Tibial nerve (tissue), 4 donors: ENCODE data around the gene MINDY4. TPM values are rescaled to one million over a fixed set of nuclear protein-coding genes. Genes with fewer than 3 reads are reported as not detected.
"Not testable (repeated sequence)": the region's sequence is repeated elsewhere in the genome, so short reads cannot be mapped to it uniquely, and the experiment has no call there.

ENCODE experiments used
- DNase-seq, 2 donors: peaks; one replicate each; pipeline ENCODE4 v3.0.0-alpha.2; 2019; ENCODE audit warnings: low spot score in 2 of 2
- H3K27ac ChIP-seq, 4 donors: fragments of 200-600 bp; sonication (generic) in 3 of 4; one replicate each; pipeline ENCODE4 v1.5.1; 2017 to 2019; ENCODE audit warnings: mild to moderate bottlenecking in 1 of 4
- H3K27me3 ChIP-seq, 2 donors: fragments of 200-600 bp; sonication (generic) in 1 of 2; one replicate each; pipeline versions ENCODE4 v1.5.1 to v1.6.0; 2017 to 2019
- H3K36me3 ChIP-seq, 3 donors: fragments of 200-600 bp; sonication (generic); one replicate each; pipeline ENCODE4 v1.5.1; 2018 to 2019
- H3K4me1 ChIP-seq, 4 donors: fragments of 200-600 bp; sonication (generic) in 3 of 4; one replicate each; pipeline ENCODE4 v1.5.1; 2017 to 2019
- H3K4me3 ChIP-seq, 4 donors: fragments of 200-600 bp; sonication (generic) in 3 of 4; one replicate each; pipeline ENCODE4 v1.5.1; 2017 to 2019; ENCODE audit warnings: mild to moderate bottlenecking in 1 of 4, moderate library complexity in 1 of 4
- H3K9me3 ChIP-seq, 4 donors: fragments of 200-600 bp; sonication (generic) in 3 of 4; one replicate each; pipeline ENCODE4 v1.5.1; 2017 to 2019
- CTCF ChIP-seq, 5 experiments: fragments of 200-600 bp in 3 of 5; fragments of 450-650 bp in 2 of 5; sonication (generic) in 3 of 5; IDR thresholded peaks; one replicate each; pipeline ENCODE4 v1.5.1; 2016 to 2019; ENCODE audit warnings: antibody characterized with exemption in 5 of 5, mild to moderate bottlenecking in 3 of 5, moderate library complexity in 2 of 5
- EP300 ChIP-seq, 2 donors: sonication (generic); formaldehyde crosslinking; IDR thresholded peaks; one replicate each; pipeline ENCODE4 v1.6.1; 2017; ENCODE audit warnings: antibody characterized with exemption in 2 of 2, mild to moderate bottlenecking in 1 of 2
- POLR2A ChIP-seq, 2 donors: fragments of 450-650 bp; IDR thresholded peaks; one replicate each; pipeline ENCODE4 v1.6.1; 2017; ENCODE audit warnings: antibody characterized with exemption in 2 of 2, mild to moderate bottlenecking in 2 of 2, moderate library complexity in 2 of 2
- WGBS, 2 donors: methylation state at CpG; one replicate each; pipeline ENCODE4 v1.1.5; 2018; 5-methylcytosine and 5-hydroxymethylcytosine counted together
- total RNA-seq, 4 donors: library from RNA; depleted of rRNA; stranded (reverse); fragments of >200 nt; gene quantifications; one replicate each; pipeline ENCODE4 v1.1.0, GENCODE V29; 2016

MINDY4 gene
- total RNA-seq, 4 donors from 2014 or later = 17.1 to 21.6 (median 19.9) TPM

DNA sequence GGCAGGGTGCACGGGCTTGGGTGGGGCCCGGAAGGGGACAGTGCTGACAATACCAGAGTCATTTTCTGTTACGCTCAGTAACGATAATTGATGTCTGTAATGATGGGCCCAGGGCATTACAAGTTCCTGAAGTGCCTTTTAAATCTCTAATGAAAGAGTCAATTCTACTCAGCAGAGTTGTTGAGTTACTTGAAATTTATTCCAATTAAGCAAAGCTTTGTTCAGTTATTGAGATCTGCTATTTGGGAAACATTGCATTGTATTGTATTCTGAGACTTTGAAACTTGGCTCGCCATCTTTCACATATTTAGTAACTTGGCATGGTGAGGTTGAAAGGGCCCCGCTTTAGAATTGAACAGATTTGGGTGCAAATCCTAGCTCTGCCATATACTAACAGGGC, 34.7 kb downstream of the MINDY4 start:
- TF ChIP-seq CTCF (IDR thresholded peaks at IDR 0.05) (no peak), POLR2A (IDR thresholded peaks at IDR 0.05) (no peak), EP300 (IDR thresholded peaks at IDR 0.05) (no peak)
- no peak for DNase-seq
- no peaks in the 10 kb centered on the region for H3K9me3 ChIP-seq
- peak overlapping the region in 1 of 4 donors; percentile 77 for H3K27ac ChIP-seq
- no peaks in the 10 kb centered on the region for H3K36me3 ChIP-seq
- 41 to 45% methylated on average over 6 of the region's 6 CpGs for WGBS, 2 donors
- peaks cover 0 to 42% (median 11%) of the 10 kb centered on the region in 4 donors for H3K4me1 ChIP-seq
- H3K27me3 ChIP-seq = no peaks in the 10 kb centered on the region
- no peak overlapping the region for H3K4me3 ChIP-seq

- not testable (repeated sequence) for H3K9me3 ChIP-seq, H3K4me3 ChIP-seq, H3K27me3 ChIP-seq, DNase-seq, H3K36me3 ChIP-seq
- WGBS, 2 donors = 97% methylated on average over 8 of the region's 8 CpGs
- Histone ChIP-seq H3K4me1 (peaks cover 0 to 42% (median 8%) of the 10 kb centered on the region in 4 donors), H3K27ac (peak overlapping the region in 1 of 4 donors; percentile 24)
Measured at GRCh38 chr7:30807477-30807876, 36.3 kb downstream of the MINDY4 start.

DNA sequence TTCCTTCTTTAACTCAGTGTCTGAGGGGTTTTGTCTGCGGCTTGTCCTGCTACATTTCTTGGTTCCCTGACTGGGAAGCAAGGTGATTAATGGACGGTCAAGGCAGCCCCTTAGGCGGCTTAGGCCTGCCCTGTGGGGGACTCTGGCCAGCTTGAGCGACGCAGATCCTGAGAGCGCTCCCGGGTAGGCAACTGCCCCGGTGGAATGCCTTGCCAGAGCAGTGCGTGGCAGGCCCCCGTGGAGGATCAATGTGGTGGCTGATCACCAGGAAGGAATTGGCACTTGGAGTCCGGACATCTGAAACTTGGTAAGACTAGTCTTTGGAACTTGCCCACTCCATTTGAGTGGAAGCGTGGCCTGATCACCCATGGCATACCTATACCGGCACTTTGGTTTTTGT, 36.7 kb downstream of the MINDY4 start:
- peaks cover 0 to 46% (median 8%) of the 10 kb centered on the region in 4 donors for H3K4me1 ChIP-seq
- H3K27me3 ChIP-seq, DNase-seq, H3K27ac ChIP-seq, H3K4me3 ChIP-seq, H3K36me3 ChIP-seq, H3K9me3 ChIP-seq: not testable (repeated sequence)
- 89 to 95% methylated on average over 12 to 13 of the region's 13 CpGs for WGBS, 2 donors

GRCh38 chr7:30810986-30811385, 39.8 kb downstream of the MINDY4 start:
- TF ChIP-seq POLR2A (IDR thresholded peaks at IDR 0.05) = no peak
- Histone ChIP-seq H3K36me3 (no peaks in the 10 kb centered on the region), H3K4me3 (no peak overlapping the region), H3K27ac (no peak overlapping the region), H3K9me3 (no peaks in the 10 kb centered on the region), H3K4me1 (peaks cover 0 to 49% (median 14%) of the 10 kb centered on the region in 4 donors), H3K27me3 (no peaks in the 10 kb centered on the region)
- DNase-seq = no peak
- WGBS, 2 donors = 95 to 96% methylated on average over 5 of the region's 5 CpGs

DNA sequence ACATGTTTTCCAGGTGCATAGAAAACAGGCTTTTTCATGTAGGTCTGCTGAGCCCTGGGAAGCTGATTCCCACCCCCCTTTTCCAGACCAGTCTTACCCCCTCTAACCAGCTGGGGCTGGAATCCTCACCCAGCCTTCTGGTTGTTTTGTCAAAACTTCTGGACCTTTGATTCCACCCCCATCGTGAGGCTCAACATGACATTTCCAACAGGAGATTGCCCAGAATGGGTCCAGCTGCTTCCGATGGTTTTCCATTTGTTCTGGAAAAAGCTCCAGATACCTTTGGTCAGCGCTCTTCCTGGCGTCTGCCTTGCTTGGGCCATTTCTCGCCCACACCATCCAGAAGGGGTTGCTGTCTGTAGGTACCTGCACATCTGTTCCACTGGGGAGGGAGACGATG, 41.5 kb downstream of the MINDY4 start:
- H3K27ac ChIP-seq = peak overlapping the region in 1 of 4 donors; percentile 71
- TF ChIP-seq POLR2A (IDR thresholded peaks at IDR 0.05) (no peak), EP300 (IDR thresholded peaks at IDR 0.05) (no peak), CTCF (IDR thresholded peaks at IDR 0.05) (no peak)
- WGBS, 2 donors = 90 to 91% methylated on average over 6 of the region's 6 CpGs

DNA sequence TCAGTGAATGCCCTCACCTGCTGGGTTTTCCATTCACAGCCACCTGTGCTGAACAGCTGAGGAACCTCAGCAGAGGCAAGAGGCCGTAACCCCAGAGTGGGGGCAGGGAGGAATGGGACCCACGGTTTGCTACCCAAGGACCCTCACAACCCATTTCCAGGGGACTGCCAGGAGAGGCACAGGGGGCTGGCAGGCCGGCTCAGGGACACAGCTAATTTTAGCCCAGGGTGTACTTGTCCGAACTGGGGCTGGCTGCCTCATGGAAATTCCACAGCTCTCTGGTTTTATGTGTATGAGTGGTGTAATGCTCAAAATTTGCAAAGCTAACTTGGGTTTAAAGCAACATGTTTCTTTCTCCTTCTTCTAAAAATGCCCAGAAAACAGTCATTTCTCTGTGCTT, 42.2 kb downstream of the MINDY4 start:
- H3K9me3 ChIP-seq = no peaks in the 10 kb centered on the region
- no peak overlapping the region for H3K4me3 ChIP-seq
- H3K4me1 ChIP-seq = peaks cover 0 to 56% (median 20%) of the 10 kb centered on the region in 4 donors
- no peaks in the 10 kb centered on the region for H3K36me3 ChIP-seq
- TF ChIP-seq EP300 (IDR thresholded peaks at IDR 0.05) (no peak), POLR2A (IDR thresholded peaks at IDR 0.05) (no peak), CTCF (IDR thresholded peaks at IDR 0.05) (no peak)
- WGBS, 2 donors = 42 to 50% methylated on average over 4 of the region's 4 CpGs
- no peaks in the 10 kb centered on the region for H3K27me3 ChIP-seq
- peak overlapping the region in 2 of 4 donors; percentile 71 to 76 for H3K27ac ChIP-seq
- DNase-seq = no peak

More for the DNA sequence above, 41.5 kb downstream of the MINDY4 start:
- no peaks in the 10 kb centered on the region for H3K9me3 ChIP-seq
- no peaks in the 10 kb centered on the region for H3K36me3 ChIP-seq
- no peak overlapping the region for H3K4me3 ChIP-seq
- DNase-seq = no peak
- H3K27me3 ChIP-seq = no peaks in the 10 kb centered on the region
- H3K4me1 ChIP-seq = peaks cover 0 to 54% (median 20%) of the 10 kb centered on the region in 4 donors
